HEK293T (cell line): ENCODE measurements around the gene COX8A.

Source experiments
- ELF4 ChIP-seq: fragments of 450-650 bp; IDR thresholded peaks from 2 replicates; pipeline ENCODE4 v1.6.1; 2017; ENCODE audit warnings: antibody characterized with exemption
- SUZ12 ChIP-seq: fragments of 450-650 bp; IDR thresholded peaks from 2 replicates; pipeline ENCODE4 v1.6.1; 2016; ENCODE audit warnings: mild to moderate bottlenecking

DNA sequence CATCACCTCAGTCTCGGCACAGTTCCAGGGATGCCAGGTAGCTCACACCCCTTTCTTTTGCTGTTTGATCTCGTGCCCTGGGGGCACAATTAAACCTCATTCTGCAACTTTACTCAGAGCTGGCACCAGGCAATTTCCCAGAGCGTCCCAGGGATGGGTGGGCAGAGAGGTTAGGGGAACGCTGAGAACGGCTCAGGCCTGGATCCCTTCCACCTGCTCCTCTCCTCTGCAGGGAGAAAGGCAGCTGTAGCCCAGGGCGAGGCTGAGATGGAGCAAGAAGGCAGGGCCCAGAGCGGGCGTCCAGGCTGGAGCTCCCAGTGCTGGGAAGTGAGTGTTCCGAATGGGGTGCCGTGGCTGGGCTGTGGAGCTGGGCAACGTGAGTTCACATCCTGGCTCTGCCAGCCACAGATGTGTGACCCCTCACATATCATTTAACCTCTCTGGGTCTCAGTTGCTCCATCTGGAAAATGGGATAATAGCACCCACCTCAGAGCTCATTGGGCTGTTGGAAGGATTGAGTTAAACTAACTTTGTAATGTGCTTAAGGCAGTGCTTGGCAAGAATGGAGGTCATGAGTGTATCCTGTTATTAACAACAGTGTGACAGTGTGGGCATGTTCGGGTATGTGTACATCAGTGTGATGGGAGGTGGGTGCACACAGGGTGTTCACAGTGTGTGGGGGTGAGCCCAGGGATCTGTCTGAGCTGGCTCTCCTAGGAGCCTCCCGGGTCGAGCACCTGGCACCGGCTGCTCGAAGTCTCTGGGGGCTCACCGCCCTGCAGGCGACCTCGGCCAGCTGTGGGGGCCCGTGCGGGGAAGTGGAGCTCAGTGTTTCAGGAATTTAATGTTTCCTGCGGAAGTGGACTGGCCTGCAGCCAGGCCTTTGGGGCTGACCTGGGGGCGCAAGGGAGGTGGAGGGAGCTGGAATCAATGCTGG is 27.3 kb downstream of the COX8A start:
- no peak for TF ChIP-seq ELF4
- TF ChIP-seq SUZ12: no peak
